SK-N-MC (cell line): ENCODE results near the gene SLC15A1.

ENCODE experiments used
- DNase-seq: peaks from one replicate; pipeline ENCODE4 v3.0.0-alpha.2; 2011; ENCODE audit warnings: low read depth, low spot score
- H3K27ac ChIP-seq: fragments of 200-600 bp; sonication (generic); 2 replicates; pipeline ENCODE4 v1.5.1; 2016; ENCODE audit warnings: mixed run types
- H3K36me3 ChIP-seq: fragments of 200-600 bp; sonication (generic); 2 replicates; pipeline ENCODE4 v1.6.1; 2017; ENCODE audit warnings: antibody characterized with exemption, low read length, mixed read lengths; ENCODE audit not compliant: insufficient read depth
- H3K4me3 ChIP-seq: fragments of 200-600 bp; sonication (generic); 2 replicates; pipeline ENCODE4 v1.5.1; 2016
- H3K9ac ChIP-seq: fragments of 200-600 bp; sonication (generic); 2 replicates; pipeline ENCODE4 v1.8.0; 2017; ENCODE audit warnings: mixed run types, mixed read lengths; ENCODE audit not compliant: insufficient read length
- H3K9me3 ChIP-seq: fragments of 200-600 bp; sonication (generic); 2 replicates; pipeline ENCODE4 v1.6.1; 2017; ENCODE audit warnings: low read depth, mild to moderate bottlenecking, antibody characterized with exemption, low read length, moderate library complexity, mixed read lengths
- EZH2 ChIP-seq: fragments of 200-600 bp; sonication (generic); IDR thresholded peaks from one replicate; pipeline ENCODE4 v1.6.1; 2017; ENCODE audit warnings: antibody characterized with exemption
- FOXP2 ChIP-seq: optimal IDR thresholded peaks from 2 replicates; pipeline ENCODE3; 2011; ENCODE audit warnings: mild to moderate bottlenecking, moderate library complexity; ENCODE audit not compliant: insufficient read depth; ENCODE audit errors: extremely low read length, control extremely low read depth
- POLR2AphosphoS5 ChIP-seq: IDR thresholded peaks from 2 replicates; pipeline ENCODE4 v1.6.1; 2012; ENCODE audit warnings: mild to moderate bottlenecking, low read depth, low read length, borderline replicate concordance

Gene SLC15A1

GRCh38 chr13:98706446-98707110 lies 45.9 kb downstream of the SLC15A1 start:
- no peak overlapping the region for H3K27ac ChIP-seq
- DNase-seq = no peak
- H3K9me3 ChIP-seq = no peaks in the 10 kb centered on the region
- TF ChIP-seq POLR2AphosphoS5 (no peak), EZH2 (no peak), FOXP2 (no peak)
- H3K4me3 ChIP-seq = no peak overlapping the region
- H3K36me3 ChIP-seq = no peaks in the 10 kb centered on the region
- H3K9ac ChIP-seq = no peak overlapping the region

- Histone ChIP-seq H3K27ac (peak overlapping the region; percentile 34; the same call in 1 of the 2 replicates), H3K9me3 (no peaks in the 10 kb centered on the region), H3K9ac (no peak overlapping the region), H3K4me3 (no peak overlapping the region), H3K36me3 (no peaks in the 10 kb centered on the region)
- DNase-seq = no peak
- no peak for TF ChIP-seq FOXP2
Measured at GRCh38 chr13:98697791-98698190, 54.7 kb downstream of the SLC15A1 start.

GRCh38 chr13:98693756-98694155 lies 58.7 kb downstream of the SLC15A1 start:
- no peak for DNase-seq
- H3K27ac ChIP-seq = no peak overlapping the region
- no peak overlapping the region for H3K9ac ChIP-seq
- H3K4me3 ChIP-seq = no peak overlapping the region
- H3K36me3 ChIP-seq = no peaks in the 10 kb centered on the region
- TF ChIP-seq POLR2AphosphoS5 (no peak), FOXP2 (no peak), EZH2 (no peak)
- H3K9me3 ChIP-seq = no peaks in the 10 kb centered on the region

DNA sequence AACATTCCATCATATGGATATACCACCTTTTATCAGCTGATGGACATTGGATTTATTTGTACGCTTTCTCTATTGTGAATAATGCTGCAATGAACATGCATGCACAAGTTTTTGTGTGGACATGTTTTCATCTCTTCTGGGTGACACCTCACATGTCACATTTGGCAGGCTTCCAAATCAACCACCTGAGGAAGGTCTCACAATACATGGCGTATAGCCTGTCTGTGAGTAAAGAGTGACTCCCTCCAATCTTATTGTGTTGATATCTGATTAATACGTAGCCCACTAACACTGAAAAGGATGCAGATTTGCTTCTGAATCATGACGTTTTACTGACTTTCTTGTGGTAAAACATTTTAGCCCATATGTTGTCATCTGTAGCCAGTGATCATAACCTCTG lies 61.1 kb downstream of the SLC15A1 start:
- Histone ChIP-seq H3K9ac (no peak overlapping the region), H3K27ac (no peak overlapping the region), H3K36me3 (no peaks in the 10 kb centered on the region), H3K4me3 (no peak overlapping the region), H3K9me3 (no peaks in the 10 kb centered on the region)
- no peak for TF ChIP-seq EZH2
- TF ChIP-seq POLR2AphosphoS5 = no peak
- TF ChIP-seq FOXP2 = no peak
- DNase-seq = no peak

DNA sequence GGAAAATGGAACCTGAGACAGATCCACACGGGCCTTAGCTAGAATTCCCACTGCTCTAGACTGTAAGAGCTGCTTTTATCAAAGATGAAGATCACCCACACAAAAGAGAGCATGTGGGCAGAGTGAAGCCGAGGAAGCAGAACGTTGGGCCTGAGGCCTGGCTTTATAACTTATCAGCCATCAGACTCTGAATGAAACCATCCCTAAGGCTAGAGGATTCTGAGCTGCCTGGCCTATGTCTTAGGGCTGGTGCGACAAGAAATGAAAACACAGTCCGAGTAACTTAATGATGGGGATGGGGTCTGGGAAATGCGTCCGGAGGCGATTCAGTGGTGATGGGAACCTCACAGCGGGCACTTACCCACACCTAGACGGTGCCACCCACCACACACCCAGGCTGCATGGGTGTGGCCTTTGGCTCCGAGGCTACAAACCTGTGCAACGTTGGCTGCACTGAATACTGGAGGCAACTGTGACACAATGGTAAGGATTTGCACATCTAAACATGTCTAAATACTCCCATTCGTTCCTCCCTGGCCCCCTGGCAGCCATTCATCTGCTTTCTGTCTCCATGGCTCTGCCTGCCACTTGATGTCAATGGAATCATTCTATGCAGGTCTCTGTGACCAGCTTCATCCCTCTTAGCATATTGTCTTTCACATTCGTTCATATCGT lies 62.0 kb downstream of the SLC15A1 start:
- DNase-seq = no peak
- no peak for TF ChIP-seq FOXP2
- no peak for TF ChIP-seq EZH2
- TF ChIP-seq POLR2AphosphoS5 = no peak
- H3K4me3 ChIP-seq = no peak overlapping the region
- H3K36me3 ChIP-seq = no peaks in the 10 kb centered on the region
- H3K27ac ChIP-seq = no peak overlapping the region
- no peaks in the 10 kb centered on the region for H3K9me3 ChIP-seq
- H3K9ac ChIP-seq = no peak overlapping the region

GRCh38 chr13:98689347-98689968 lies 63.0 kb downstream of the SLC15A1 start:
- Histone ChIP-seq H3K9me3 (no peaks in the 10 kb centered on the region), H3K9ac (no peak overlapping the region), H3K36me3 (no peaks in the 10 kb centered on the region), H3K27ac (no peak overlapping the region), H3K4me3 (no peak overlapping the region)
- TF ChIP-seq POLR2AphosphoS5 (no peak), FOXP2 (no peak), EZH2 (no peak)
- DNase-seq = no peak

DNA sequence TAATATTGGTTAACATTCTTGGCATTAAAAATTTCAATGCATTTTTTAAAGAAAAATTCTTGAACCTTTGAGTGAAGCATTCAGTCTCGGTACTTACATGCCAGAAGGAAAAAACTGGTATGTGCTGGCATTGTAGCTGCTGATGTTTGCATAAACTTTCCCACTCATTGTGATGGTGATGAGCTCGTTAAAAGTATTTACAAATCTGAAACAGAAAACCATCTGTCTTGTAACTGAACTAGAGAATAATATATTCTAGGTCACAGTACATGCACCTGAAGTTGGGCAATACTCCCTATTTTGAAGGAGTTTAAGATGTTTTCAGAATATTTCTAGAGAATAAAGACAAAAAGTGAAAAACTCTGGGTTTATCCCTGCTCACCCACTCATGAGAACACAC lies 64.1 kb downstream of the SLC15A1 start:
- no peak for TF ChIP-seq FOXP2
- TF ChIP-seq POLR2AphosphoS5 = no peak
- no peak for TF ChIP-seq EZH2
- Histone ChIP-seq H3K36me3 (no peaks in the 10 kb centered on the region), H3K9ac (no peak overlapping the region), H3K4me3 (no peak overlapping the region), H3K27ac (peak overlapping the region; percentile 5; the same call in 1 of the 2 replicates), H3K9me3 (no peaks in the 10 kb centered on the region)
- no peak for DNase-seq

DNA sequence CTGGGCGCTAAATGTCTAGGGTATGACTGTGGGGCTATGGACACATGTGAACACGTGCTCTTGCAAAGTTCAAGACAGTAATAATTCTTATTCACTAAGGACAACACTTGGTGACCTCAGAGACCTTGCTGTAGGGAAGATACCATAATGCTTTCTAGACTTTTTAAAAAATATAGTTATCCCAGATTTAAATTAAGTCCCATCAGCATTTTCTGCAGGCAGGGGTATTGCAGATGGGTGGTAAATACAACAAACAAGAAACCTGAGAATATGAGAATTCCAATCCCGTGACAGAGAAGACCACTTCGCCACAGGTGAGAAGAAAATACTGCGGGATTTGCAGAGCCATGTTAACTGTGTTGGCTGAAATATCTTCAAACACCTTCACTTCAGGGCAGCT lies 65.2 kb downstream of the SLC15A1 start:
- Histone ChIP-seq H3K27ac (no peak overlapping the region), H3K4me3 (no peak overlapping the region), H3K9ac (no peak overlapping the region), H3K9me3 (no peaks in the 10 kb centered on the region), H3K36me3 (no peaks in the 10 kb centered on the region)
- DNase-seq = no peak
- no peak for TF ChIP-seq FOXP2
